ENCODE data around the gene EMX1. TPM values are rescaled to one million over a fixed set of nuclear protein-coding genes. Genes with fewer than 3 reads are reported as not detected.
A peak's percentile ranks its signal among the peaks of the same experiment; 100 is the strongest.

EMX1 gene
- total and polyA plus RNA-seq, 2 of the 13 experiments (the other 11 are each of a cell fraction or from before 2014, with no cell fraction given), result 0.62 to 4.9 TPM

- TF ChIP-seq REST (IDR thresholded peaks at IDR 0.05; ENCODE audit: borderline replicate concordance in 1 of 2, low read depth in 1 of 2, low read length in 2 of 2) (no peak), PAF1 (CRISPR knock-in tag; IDR thresholded peaks at IDR 0.05) (no peak), RERE (CRISPR knock-in tag; IDR thresholded peaks at IDR 0.05; ENCODE audit: low read depth) (no peak), SOX5 (CRISPR knock-in tag; IDR thresholded peaks at IDR 0.05; ENCODE audit: borderline replicate concordance) (peak; percentile 26; the same call in 1 of the 2 replicates), ZNF569 (CRISPR knock-in tag; IDR thresholded peaks at IDR 0.05; ENCODE audit: borderline replicate concordance) (no peak), ZNF782 (CRISPR knock-in tag; IDR thresholded peaks at IDR 0.05; ENCODE audit: borderline replicate concordance) (no peak), SAP130 (CRISPR knock-in tag; IDR thresholded peaks at IDR 0.05; ENCODE audit: low read depth) (peak; percentile 55), SP5 (CRISPR knock-in tag; IDR thresholded peaks at IDR 0.05; ENCODE audit: borderline replicate concordance, low read depth) (peak; percentile 80), MAZ (IDR thresholded peaks at IDR 0.05; ENCODE audit: borderline replicate concordance, low read depth, low read length) (peak; percentile 44; the same call in 1 of the 2 replicates), MAZ (CRISPR knock-in tag; IDR thresholded peaks at IDR 0.05; ENCODE audit: low read depth) (peak; percentile 55; the same call in 1 of the 2 replicates), RARG (CRISPR knock-in tag; IDR thresholded peaks at IDR 0.05; ENCODE audit: low read depth) (no peak), HIC2 (CRISPR knock-in tag; IDR thresholded peaks at IDR 0.05; ENCODE audit: low read depth) (peak; percentile 30; the same call in 1 of the 2 replicates), TBX2 (CRISPR knock-in tag; IDR thresholded peaks at IDR 0.05; ENCODE audit: borderline replicate concordance) (peak; percentile 61; the same call in 1 of the 2 replicates), HNF4G (IDR thresholded peaks at IDR 0.05; ENCODE audit: borderline replicate concordance, low read depth, low read length) (no peak), HNF4G (CRISPR knock-in tag; IDR thresholded peaks at IDR 0.05; ENCODE audit: borderline replicate concordance, low read depth) (peak; percentile 14; the same call in 1 of the 2 replicates), ZNF619 (CRISPR knock-in tag; IDR thresholded peaks at IDR 0.05) (no peak), ARHGAP35 (CRISPR knock-in tag; IDR thresholded peaks at IDR 0.05; ENCODE audit: borderline replicate concordance) (no peak), ZEB1 (IDR thresholded peaks at IDR 0.05; ENCODE audit: insufficient replicate concordance, low read depth) (peak; percentile 22), ZNF354B (CRISPR knock-in tag; IDR thresholded peaks at IDR 0.05) (no peak)
These were observed 66.3 kb downstream of the EMX1 start (continued) for GRCh38 chr2:72983500-72984161.

Data from HepG2 (cell line).